AG09319 (cell line): ENCODE results near the gene CTIF.

Source experiments
- DNase-seq: peaks from one replicate; pipeline ENCODE4 v3.0.0-alpha.2; 2010; ENCODE audit warnings: low read depth; ENCODE audit errors: extremely low read depth
- CTCF ChIP-seq: IDR thresholded peaks from 2 replicates; pipeline ENCODE4 v1.5.1; 2011; ENCODE audit warnings: low read depth, mild to moderate bottlenecking, inconsistent platforms, low read length, moderate library complexity

CTIF gene

GRCh38 chr18:48858676-48859075 lies 319.8 kb downstream of the CTIF start:
- no peak for DNase-seq
- no peak for TF ChIP-seq CTCF

- no peak for DNase-seq
- no peak for TF ChIP-seq CTCF
These were observed 320.8 kb downstream of the CTIF start for GRCh38 chr18:48859311-48860268.

GRCh38 chr18:48860269-48861180 lies 321.7 kb downstream of the CTIF start:
- TF ChIP-seq CTCF: no peak
- no peak for DNase-seq

- TF ChIP-seq CTCF: no peak
- no peak for DNase-seq
These were observed 322.4 kb downstream of the CTIF start for GRCh38 chr18:48861181-48861708.

GRCh38 chr18:48862132-48862531 lies 323.3 kb downstream of the CTIF start:
- no peak for TF ChIP-seq CTCF
- no peak for DNase-seq

DNA sequence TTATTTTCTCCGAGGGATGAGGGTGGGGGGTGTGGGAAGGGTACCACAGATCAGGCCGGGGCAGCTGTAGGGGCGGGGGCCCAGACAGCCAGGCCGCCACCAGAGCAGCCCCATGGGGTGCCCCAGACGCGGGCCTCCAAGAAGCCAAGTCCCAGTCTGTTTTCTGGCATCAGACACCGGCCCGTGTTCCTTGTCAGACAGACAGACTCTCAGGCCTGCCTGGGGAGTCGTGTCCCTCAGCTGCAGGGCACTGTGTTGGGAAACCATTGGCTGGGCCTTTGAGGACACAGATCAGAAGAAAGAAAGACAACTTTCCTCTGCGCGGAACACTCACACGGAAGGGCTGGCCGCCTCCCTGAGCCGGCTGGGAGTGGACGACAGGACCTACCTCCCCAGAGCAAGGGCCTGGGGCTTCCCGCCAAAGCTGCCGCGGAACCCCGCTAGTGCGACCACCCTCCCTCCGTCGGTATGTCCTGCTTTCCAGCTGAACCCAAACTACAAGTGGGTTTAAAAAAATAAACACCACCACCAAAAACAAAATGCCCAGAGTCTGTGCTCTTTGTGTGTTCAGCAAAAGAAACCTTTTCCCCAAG lies 323.9 kb downstream of the CTIF start:
- no peak for TF ChIP-seq CTCF
- DNase-seq: no peak
